Ishikawa (cell line): Measurements from ENCODE around the gene SLC25A28.

ENCODE experiments used
- CEBPB ChIP-seq: IDR thresholded peaks from 2 replicates; pipeline ENCODE4 v1.6.1; 2012
- CREB1 ChIP-seq: IDR thresholded peaks from 2 replicates; pipeline ENCODE4 v1.6.1; 2012; ENCODE audit warnings: low read depth
- EGR1 ChIP-seq: IDR thresholded peaks from 2 replicates; pipeline ENCODE4 v1.6.1; 2012
- EP300 ChIP-seq: IDR thresholded peaks from 2 replicates; pipeline ENCODE4 v1.6.1; 2012; ENCODE audit warnings: borderline replicate concordance
- FOXM1 ChIP-seq: IDR thresholded peaks from 2 replicates; pipeline ENCODE4 v1.6.1; 2012; ENCODE audit warnings: low read depth, borderline replicate concordance
- MAX ChIP-seq: IDR thresholded peaks from 2 replicates; pipeline ENCODE4 v1.6.1; 2012
- NFIC ChIP-seq: IDR thresholded peaks from 2 replicates; pipeline ENCODE4 v1.6.1; 2012
- RAD21 ChIP-seq: IDR thresholded peaks from 2 replicates; pipeline ENCODE4 v1.6.1; 2012; ENCODE audit warnings: low read depth
- REST ChIP-seq: IDR thresholded peaks from 2 replicates; pipeline ENCODE4 v1.6.1; 2012; ENCODE audit warnings: low read depth, mild to moderate bottlenecking
- TAF1 ChIP-seq: IDR thresholded peaks from 2 replicates; pipeline ENCODE4 v1.6.1; 2012; ENCODE audit warnings: low read depth, mild to moderate bottlenecking
- TEAD4 ChIP-seq: IDR thresholded peaks from 2 replicates; pipeline ENCODE4 v1.6.1; 2012
- USF1 ChIP-seq: IDR thresholded peaks from 2 replicates; pipeline ENCODE4 v1.6.1; 2012
- YY1 ChIP-seq: IDR thresholded peaks from 2 replicates; pipeline ENCODE4 v1.6.1; 2012; ENCODE audit warnings: low read depth

- TF ChIP-seq CEBPB: peak; percentile 11; the same call in 1 of the 2 replicates
- no peak for TF ChIP-seq EGR1
- no peak for TF ChIP-seq EP300
- TF ChIP-seq CREB1: no peak
- TF ChIP-seq REST: no peak
- TF ChIP-seq MAX: no peak
- TF ChIP-seq YY1: no peak
- TF ChIP-seq RAD21: no peak
- TF ChIP-seq TEAD4: no peak
- no peak for TF ChIP-seq TAF1
- TF ChIP-seq USF1: no peak
- no peak for TF ChIP-seq NFIC
- no peak for TF ChIP-seq FOXM1
Observed at GRCh38 chr10:99630991-99631390, 10.8 kb upstream of the SLC25A28 start.
